ENCODE results near the gene CUL3.

The CUL3 gene

GRCh38 chr2:224472137-224472536 is 113.0 kb downstream of the CUL3 start:
- H3K79me2 ChIP-seq (ENCODE audit: low read length), result no peaks in the 10 kb centered on the region
- no peak overlapping the region for H3K27ac ChIP-seq (ENCODE audit: low read length)
- H3K36me3 ChIP-seq (replicated peaks; ENCODE audit: low read depth, low read length), result peaks cover 20% of the 10 kb centered on the region
- peaks cover 2% of the 10 kb centered on the region for H3K4me1 ChIP-seq (ENCODE audit: low read length)
- H4K20me1 ChIP-seq (ENCODE audit: insufficient read depth, low read length), result peaks cover 4% of the 10 kb centered on the region; the same call in 1 of the 2 replicates
- no peak overlapping the region for H3K4me3 ChIP-seq (ENCODE audit: low read length)
- TF ChIP-seq EZH2phosphoT487 (IDR thresholded peaks at IDR 0.05; ENCODE audit: low read depth), result no peak
- TF ChIP-seq CTCF (IDR thresholded peaks at IDR 0.05; ENCODE audit: low read depth, low read length), result no peak
- no peaks in the 10 kb centered on the region for H3K27me3 ChIP-seq (ENCODE audit: low read depth, low read length)
- H3K9ac ChIP-seq (ENCODE audit: low read length), result no peak overlapping the region
- no peak overlapping the region for H3K4me2 ChIP-seq (ENCODE audit: low read length)
- no peaks in the 10 kb centered on the region for H3K9me3 ChIP-seq (ENCODE audit: insufficient read depth, low read length)
- no peak overlapping the region for H2AFZ ChIP-seq (ENCODE audit: low read depth, low read length)

GRCh38 chr2:224469374-224469964 is 115.7 kb downstream of the CUL3 start:
- TF ChIP-seq EZH2phosphoT487 (IDR thresholded peaks at IDR 0.05; ENCODE audit: low read depth) (no peak), CTCF (IDR thresholded peaks at IDR 0.05; ENCODE audit: low read depth, low read length) (no peak)
- Histone ChIP-seq H4K20me1 (ENCODE audit: insufficient read depth, low read length) (no peaks in the 10 kb centered on the region), H3K9me3 (ENCODE audit: insufficient read depth, low read length) (no peaks in the 10 kb centered on the region)

GRCh38 chr2:224466304-224466895 is 118.8 kb downstream of the CUL3 start:
- H3K79me2 ChIP-seq (ENCODE audit: low read length), result no peaks in the 10 kb centered on the region
- no peaks in the 10 kb centered on the region for H3K4me1 ChIP-seq (ENCODE audit: low read length)
- H3K4me3 ChIP-seq (ENCODE audit: low read length), result no peak overlapping the region
- no peak overlapping the region for H3K9ac ChIP-seq (ENCODE audit: low read length)
- H3K4me2 ChIP-seq (ENCODE audit: low read length), result no peak overlapping the region
- TF ChIP-seq EZH2phosphoT487 (IDR thresholded peaks at IDR 0.05; ENCODE audit: low read depth), result no peak
- TF ChIP-seq CTCF (IDR thresholded peaks at IDR 0.05; ENCODE audit: low read depth, low read length), result no peak
- no peak overlapping the region for H2AFZ ChIP-seq (ENCODE audit: low read depth, low read length)
- no peaks in the 10 kb centered on the region for H3K9me3 ChIP-seq (ENCODE audit: insufficient read depth, low read length)
- no peaks in the 10 kb centered on the region for H3K36me3 ChIP-seq (replicated peaks; ENCODE audit: low read depth, low read length)
- no peaks in the 10 kb centered on the region for H4K20me1 ChIP-seq (ENCODE audit: insufficient read depth, low read length)
- H3K27ac ChIP-seq (ENCODE audit: low read length), result no peak overlapping the region
- H3K27me3 ChIP-seq (ENCODE audit: low read depth, low read length), result no peaks in the 10 kb centered on the region

More at GRCh38 chr2:224469374-224469964, 115.7 kb downstream of the CUL3 start:
- Histone ChIP-seq H3K79me2 (ENCODE audit: low read length) (no peaks in the 10 kb centered on the region), H3K27ac (ENCODE audit: low read length) (no peak overlapping the region), H2AFZ (ENCODE audit: low read depth, low read length) (no peak overlapping the region), H3K4me1 (ENCODE audit: low read length) (no peaks in the 10 kb centered on the region), H3K4me2 (ENCODE audit: low read length) (no peak overlapping the region), H3K4me3 (ENCODE audit: low read length) (no peak overlapping the region), H3K36me3 (replicated peaks; ENCODE audit: low read depth, low read length) (peaks cover 7% of the 10 kb centered on the region), H3K9ac (ENCODE audit: low read length) (no peak overlapping the region), H3K27me3 (ENCODE audit: low read depth, low read length) (no peaks in the 10 kb centered on the region)

DNA sequence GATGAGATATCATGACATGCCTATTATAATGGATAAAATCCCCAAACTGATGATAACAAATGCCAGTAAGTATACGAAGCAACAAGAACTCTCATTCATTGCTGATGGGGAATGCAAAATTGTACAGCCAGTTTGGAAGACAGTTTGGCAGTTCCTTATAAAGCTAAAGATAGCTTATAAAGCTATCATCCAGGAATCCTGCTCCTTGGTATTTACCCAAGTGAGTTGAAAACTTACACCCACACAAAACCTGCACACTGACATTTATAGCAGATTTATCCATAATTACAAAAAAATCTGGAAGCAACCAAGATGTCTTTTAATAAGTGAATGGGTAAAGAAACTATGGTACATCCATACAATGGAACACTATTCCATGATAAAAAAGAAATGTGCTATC is 123.8 kb downstream of the CUL3 start:
- Histone ChIP-seq H3K9ac (ENCODE audit: low read length) (no peak overlapping the region), H3K4me3 (ENCODE audit: low read length) (no peak overlapping the region), H3K79me2 (ENCODE audit: low read length) (no peaks in the 10 kb centered on the region), H3K9me3 (ENCODE audit: insufficient read depth, low read length) (no peaks in the 10 kb centered on the region), H3K4me1 (ENCODE audit: low read length) (no peaks in the 10 kb centered on the region), H3K27me3 (ENCODE audit: low read depth, low read length) (no peaks in the 10 kb centered on the region), H2AFZ (ENCODE audit: low read depth, low read length) (no peak overlapping the region), H4K20me1 (ENCODE audit: insufficient read depth, low read length) (no peaks in the 10 kb centered on the region), H3K4me2 (ENCODE audit: low read length) (no peak overlapping the region), H3K36me3 (replicated peaks; ENCODE audit: low read depth, low read length) (no peaks in the 10 kb centered on the region), H3K27ac (ENCODE audit: low read length) (no peak overlapping the region)
- TF ChIP-seq CTCF (IDR thresholded peaks at IDR 0.05; ENCODE audit: low read depth, low read length) (no peak), EZH2phosphoT487 (IDR thresholded peaks at IDR 0.05; ENCODE audit: low read depth) (no peak)
